Measurements from ENCODE around the gene LRRC53. TPM values are rescaled to one million over a fixed set of nuclear protein-coding genes. Genes with fewer than 3 reads are reported as not detected.

The LRRC53 gene
- total RNA-seq, 1 experiment from 2014 or later = not detected

GRCh38 chr1:74452035-74452434, 60.4 kb downstream of the LRRC53 start:
- Mint-ChIP-seq H3K36me3 (ENCODE audit: insufficient read depth, unreplicated experiment) (no peaks in the 10 kb centered on the region), H3K4me1 (ENCODE audit: low read depth, unreplicated experiment) (no peaks in the 10 kb centered on the region), H3K9me3 (ENCODE audit: low read depth, unreplicated experiment) (peaks cover 9% of the 10 kb centered on the region), H3K27me3 (ENCODE audit: unreplicated experiment) (no peaks in the 10 kb centered on the region), H3K4me3 (ENCODE audit: low read depth, unreplicated experiment) (no peak overlapping the region), H3K27ac (ENCODE audit: unreplicated experiment) (no peak overlapping the region)
- no peak for DNase-seq
- intact Hi-C loops (cut with micrococcal nuclease; ENCODE audit: unreplicated experiment) = no loop called here
- TF ChIP-seq, protein P1, sequence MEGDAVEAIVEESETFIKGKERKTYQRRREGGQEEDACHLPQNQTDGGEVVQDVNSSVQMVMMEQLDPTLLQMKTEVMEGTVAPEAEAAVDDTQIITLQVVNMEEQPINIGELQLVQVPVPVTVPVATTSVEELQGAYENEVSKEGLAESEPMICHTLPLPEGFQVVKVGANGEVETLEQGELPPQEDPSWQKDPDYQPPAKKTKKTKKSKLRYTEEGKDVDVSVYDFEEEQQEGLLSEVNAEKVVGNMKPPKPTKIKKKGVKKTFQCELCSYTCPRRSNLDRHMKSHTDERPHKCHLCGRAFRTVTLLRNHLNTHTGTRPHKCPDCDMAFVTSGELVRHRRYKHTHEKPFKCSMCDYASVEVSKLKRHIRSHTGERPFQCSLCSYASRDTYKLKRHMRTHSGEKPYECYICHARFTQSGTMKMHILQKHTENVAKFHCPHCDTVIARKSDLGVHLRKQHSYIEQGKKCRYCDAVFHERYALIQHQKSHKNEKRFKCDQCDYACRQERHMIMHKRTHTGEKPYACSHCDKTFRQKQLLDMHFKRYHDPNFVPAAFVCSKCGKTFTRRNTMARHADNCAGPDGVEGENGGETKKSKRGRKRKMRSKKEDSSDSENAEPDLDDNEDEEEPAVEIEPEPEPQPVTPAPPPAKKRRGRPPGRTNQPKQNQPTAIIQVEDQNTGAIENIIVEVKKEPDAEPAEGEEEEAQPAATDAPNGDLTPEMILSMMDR (IDR thresholded peaks at IDR 0.05; ENCODE audit: unreplicated experiment) = no peak
- no TSS peak for BruUV-seq (replicated peaks)
- CTCF ChIA-PET = no interaction called here

DNA sequence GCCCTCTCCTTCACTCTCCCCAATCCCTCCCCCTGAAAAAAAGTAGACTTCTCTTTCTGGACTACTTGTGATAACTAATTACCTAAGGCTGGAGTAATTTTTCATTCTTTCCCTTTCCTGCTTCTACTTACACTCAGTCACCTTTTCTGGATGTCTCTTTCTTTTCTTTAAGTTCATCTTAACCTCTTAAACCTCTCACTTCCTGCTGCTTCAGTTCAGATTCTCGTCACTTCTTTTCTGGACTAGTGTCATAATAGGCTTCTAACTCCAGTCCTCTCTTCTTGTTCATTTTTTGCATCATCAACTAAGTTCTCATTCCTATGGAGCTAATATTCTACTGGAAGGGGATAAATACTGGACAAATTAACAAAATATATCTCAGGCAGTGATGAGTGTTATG, 75.4 kb downstream of the LRRC53 start:
- BruUV-seq (replicated peaks) = no TSS peak
- no peak overlapping the region for H3K4me3 Mint-ChIP-seq (ENCODE audit: low read depth, unreplicated experiment)
- no peak overlapping the region for H3K27ac Mint-ChIP-seq (ENCODE audit: unreplicated experiment)
- H3K9me3 Mint-ChIP-seq (ENCODE audit: low read depth, unreplicated experiment) = peaks cover 10% of the 10 kb centered on the region
- intact Hi-C loops (cut with micrococcal nuclease; ENCODE audit: unreplicated experiment) = no loop called here
- no peaks in the 10 kb centered on the region for H3K27me3 Mint-ChIP-seq (ENCODE audit: unreplicated experiment)
- H3K36me3 Mint-ChIP-seq (ENCODE audit: insufficient read depth, unreplicated experiment) = no peaks in the 10 kb centered on the region
- no peak for DNase-seq
- TF ChIP-seq, protein P1 (IDR thresholded peaks at IDR 0.05; ENCODE audit: unreplicated experiment) = no peak
- no peaks in the 10 kb centered on the region for H3K4me1 Mint-ChIP-seq (ENCODE audit: low read depth, unreplicated experiment)
- CTCF ChIA-PET = no interaction called here

- H3K27ac Mint-ChIP-seq (ENCODE audit: unreplicated experiment) = no peak overlapping the region
- CTCF ChIA-PET = no interaction called here
- H3K9me3 Mint-ChIP-seq (ENCODE audit: low read depth, unreplicated experiment) = peaks cover 10% of the 10 kb centered on the region
- no peak for DNase-seq
- intact Hi-C loops (cut with micrococcal nuclease; ENCODE audit: unreplicated experiment) = no loop called here
- no peaks in the 10 kb centered on the region for H3K4me1 Mint-ChIP-seq (ENCODE audit: low read depth, unreplicated experiment)
- H3K4me3 Mint-ChIP-seq (ENCODE audit: low read depth, unreplicated experiment) = no peak overlapping the region
- no TSS peak for BruUV-seq (replicated peaks)
- TF ChIP-seq, protein P1 (IDR thresholded peaks at IDR 0.05; ENCODE audit: unreplicated experiment) = no peak
- H3K36me3 Mint-ChIP-seq (ENCODE audit: insufficient read depth, unreplicated experiment) = no peaks in the 10 kb centered on the region
- H3K27me3 Mint-ChIP-seq (ENCODE audit: unreplicated experiment) = no peaks in the 10 kb centered on the region
Measured at GRCh38 chr1:74436078-74436477, 76.3 kb downstream of the LRRC53 start.

DNA sequence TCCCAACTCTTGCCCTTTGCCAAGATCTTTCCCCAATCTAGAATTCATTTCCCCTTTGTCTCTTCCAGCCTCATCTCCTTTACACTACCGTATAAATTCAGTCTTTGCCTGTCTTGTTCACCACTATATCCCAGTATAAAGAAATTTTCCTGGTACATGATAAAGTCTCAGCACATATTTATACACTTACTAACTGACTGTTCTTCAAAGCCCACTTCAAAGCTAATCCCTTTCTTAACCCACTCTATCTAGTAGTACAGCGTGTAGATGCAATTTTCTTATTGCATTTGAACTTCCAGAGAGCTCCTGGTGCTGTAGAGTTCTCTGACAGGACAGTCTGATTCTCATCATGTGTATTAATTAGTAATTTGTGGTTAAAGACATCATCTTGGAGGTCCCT, 78.1 kb downstream of the LRRC53 start:
- DNase-seq = no peak
- no TSS peak for BruUV-seq (replicated peaks)
- TF ChIP-seq, protein P1 (IDR thresholded peaks at IDR 0.05; ENCODE audit: unreplicated experiment) = no peak
- H3K9me3 Mint-ChIP-seq (ENCODE audit: low read depth, unreplicated experiment) = peaks cover 10% of the 10 kb centered on the region
- intact Hi-C loops (cut with micrococcal nuclease; ENCODE audit: unreplicated experiment) = no loop called here
- H3K27me3 Mint-ChIP-seq (ENCODE audit: unreplicated experiment) = no peaks in the 10 kb centered on the region
- CTCF ChIA-PET = no interaction called here
- no peaks in the 10 kb centered on the region for H3K4me1 Mint-ChIP-seq (ENCODE audit: low read depth, unreplicated experiment)
- no peak overlapping the region for H3K4me3 Mint-ChIP-seq (ENCODE audit: low read depth, unreplicated experiment)
- no peak overlapping the region for H3K27ac Mint-ChIP-seq (ENCODE audit: unreplicated experiment)
- no peaks in the 10 kb centered on the region for H3K36me3 Mint-ChIP-seq (ENCODE audit: insufficient read depth, unreplicated experiment)

DNA sequence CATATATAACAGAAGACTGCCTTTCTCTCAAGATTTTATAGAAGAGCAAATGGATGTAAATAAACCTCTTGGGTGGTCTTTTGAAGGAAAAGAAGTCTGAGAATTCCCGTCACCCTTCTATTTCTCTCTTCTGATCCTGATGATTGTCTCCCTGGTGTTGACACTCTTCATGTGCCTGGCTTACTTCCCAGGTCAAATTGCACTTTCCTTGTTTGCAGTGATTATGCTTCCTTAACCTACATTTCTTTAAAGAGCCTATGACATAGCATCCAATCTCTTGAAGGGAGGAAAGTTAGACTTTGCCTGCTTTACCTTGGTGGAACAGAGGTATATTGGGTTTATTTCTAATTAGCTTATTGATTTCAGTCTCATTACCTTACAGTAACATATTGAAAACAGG, 80.1 kb downstream of the LRRC53 start:
- no peaks in the 10 kb centered on the region for H3K4me1 Mint-ChIP-seq (ENCODE audit: low read depth, unreplicated experiment)
- no TSS peak for BruUV-seq (replicated peaks)

More for the DNA sequence above, 80.1 kb downstream of the LRRC53 start:
- Mint-ChIP-seq H3K4me3 (ENCODE audit: low read depth, unreplicated experiment) (no peak overlapping the region), H3K9me3 (ENCODE audit: low read depth, unreplicated experiment) (peaks cover 9% of the 10 kb centered on the region), H3K36me3 (ENCODE audit: insufficient read depth, unreplicated experiment) (no peaks in the 10 kb centered on the region), H3K27me3 (ENCODE audit: unreplicated experiment) (no peaks in the 10 kb centered on the region), H3K27ac (ENCODE audit: unreplicated experiment) (no peak overlapping the region)
- CTCF ChIA-PET = no interaction called here
- DNase-seq = no peak
- intact Hi-C loops (cut with micrococcal nuclease; ENCODE audit: unreplicated experiment) = no loop called here
- TF ChIP-seq, protein P1 (IDR thresholded peaks at IDR 0.05; ENCODE audit: unreplicated experiment) = no peak

Measured in Calu3 (cell line).